ENCODE measurements around the gene IFNA4.
"Not testable (repeated sequence)": the region's sequence is repeated elsewhere in the genome, so short reads cannot be mapped to it uniquely, and the experiment has no call there.

DNA sequence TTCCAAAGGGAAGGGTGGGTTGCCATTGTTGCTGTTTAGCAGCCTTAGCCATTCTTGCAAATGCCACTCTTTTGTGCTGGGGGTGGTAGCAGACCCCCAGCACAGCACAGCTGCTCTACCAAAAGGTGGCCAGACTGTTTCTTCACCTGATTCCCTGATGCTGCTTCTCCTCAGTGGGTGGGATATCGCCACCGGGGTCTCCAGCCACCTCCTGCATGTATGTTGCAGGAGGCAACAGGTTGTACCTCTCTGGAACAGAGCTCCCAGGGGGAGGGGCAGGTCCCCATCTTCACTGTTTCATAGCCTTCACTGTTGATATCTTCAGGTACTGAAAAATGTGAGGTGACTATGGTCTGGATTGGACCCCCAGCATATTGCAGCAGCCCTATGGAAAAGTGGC lies 23.4 kb upstream of the IFNA4 start:
- not testable (repeated sequence) for TF ChIP-seq POLR2A (IDR thresholded peaks at IDR 0.05; ENCODE audit: low read length); GATA1 (IDR thresholded peaks at IDR 0.05; ENCODE audit: low read depth, low read length)

All from erythroblast (primary cell).